Adipose tissue (tissue), 3 donors: ENCODE results near the gene PNMA8C. TPM values are rescaled to one million over a fixed set of nuclear protein-coding genes. Genes with fewer than 3 reads are reported as not detected.
"Not testable (repeated sequence)": the region's sequence is repeated elsewhere in the genome, so short reads cannot be mapped to it uniquely, and the experiment has no call there.

Experiments
- H3K27ac ChIP-seq: one replicate; pipeline ENCODE4 v1.5.1; 2013; ENCODE audit warnings: low read depth, low read length
- WGBS, 3 donors: extraction: QIAGEN DNeasy Blood & Tissue Kit; methylation state at CpG; one replicate each; pipeline ENCODE4 v1.1.7; 2013; 5-methylcytosine and 5-hydroxymethylcytosine counted together
- polyA plus RNA-seq, 3 donors: library from polyadenylated mRNA; stranded (reverse); fragments of 200-250 nt; gene quantifications; one replicate each; pipeline ENCODE4 v1.2.3, GENCODE V29; 2013
- donor health status: healthy with polysubstance abuse.
- donor health status: Bipolar disorder and iron deficiency.
- donor health status: healthy.

PNMA8C gene
- polyA plus RNA-seq, 3 donors = 0.03 TPM; not detected in 2

DNA sequence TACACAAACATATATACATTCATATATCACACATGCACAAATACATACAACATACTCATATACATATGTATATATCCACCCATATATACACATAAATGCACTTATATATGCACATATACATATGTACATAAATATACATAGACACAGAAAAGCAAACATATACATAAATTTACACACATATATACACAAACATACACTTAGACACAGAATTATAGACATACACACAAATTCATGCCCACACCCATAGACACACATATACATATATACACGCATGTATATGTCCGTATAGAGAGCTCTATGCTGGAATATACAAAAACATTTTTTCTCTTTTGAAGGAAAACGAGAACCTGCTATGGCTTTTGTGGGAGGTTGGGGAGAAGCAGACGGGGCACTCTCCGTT lies 22.0 kb upstream of the PNMA8C start:
- H3K27ac ChIP-seq = no peak overlapping the region
- 81 to 83% (median 83%) methylated on average over 5 of the region's 5 CpGs for WGBS, 3 donors

DNA sequence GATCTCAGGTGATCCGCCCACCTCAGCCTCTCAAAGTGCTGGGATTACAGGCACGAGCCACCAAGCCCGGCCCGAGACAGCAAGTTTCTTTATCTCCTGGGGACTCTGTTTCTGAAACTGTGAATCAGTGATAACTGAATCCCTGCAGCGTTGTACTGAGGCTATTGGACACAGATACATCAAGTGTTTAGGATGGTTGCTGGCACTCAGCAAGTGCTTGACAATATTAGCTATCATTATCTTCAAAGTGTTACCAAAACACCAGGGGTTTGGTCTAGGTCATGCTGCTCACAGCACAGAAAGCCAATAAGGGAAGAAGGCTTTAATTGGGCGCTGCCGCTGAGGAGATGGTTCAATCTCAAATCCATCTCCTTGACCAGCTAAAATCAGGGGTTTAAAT lies 20.5 kb upstream of the PNMA8C start:
- 58 to 67% (median 59%) methylated on average over 7 of the region's 7 CpGs for WGBS, 3 donors
- no peak overlapping the region for H3K27ac ChIP-seq

DNA sequence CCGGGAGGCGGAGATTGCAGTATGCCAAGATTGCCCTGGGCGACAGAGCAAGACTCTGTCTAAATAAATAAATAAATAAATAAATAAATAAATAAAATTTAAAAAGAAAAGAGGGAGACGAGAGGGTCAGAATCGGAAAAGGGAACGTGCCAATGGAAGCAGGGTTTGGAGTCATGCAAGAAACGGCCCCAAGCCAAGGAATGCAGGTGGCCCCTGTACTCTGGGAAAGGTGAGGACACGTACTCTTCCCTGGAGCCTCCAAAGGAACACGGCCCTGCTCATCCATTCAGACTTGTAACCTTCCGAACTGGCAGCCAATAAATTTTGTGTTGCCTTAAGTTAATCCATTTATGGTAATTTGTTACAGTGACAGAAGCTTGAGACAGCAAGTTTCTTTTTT lies 19.9 kb upstream of the PNMA8C start:
- no peak overlapping the region for H3K27ac ChIP-seq
- WGBS, 3 donors = 88 to 96% (median 90%) methylated on average over 10 of the region's 10 CpGs

DNA sequence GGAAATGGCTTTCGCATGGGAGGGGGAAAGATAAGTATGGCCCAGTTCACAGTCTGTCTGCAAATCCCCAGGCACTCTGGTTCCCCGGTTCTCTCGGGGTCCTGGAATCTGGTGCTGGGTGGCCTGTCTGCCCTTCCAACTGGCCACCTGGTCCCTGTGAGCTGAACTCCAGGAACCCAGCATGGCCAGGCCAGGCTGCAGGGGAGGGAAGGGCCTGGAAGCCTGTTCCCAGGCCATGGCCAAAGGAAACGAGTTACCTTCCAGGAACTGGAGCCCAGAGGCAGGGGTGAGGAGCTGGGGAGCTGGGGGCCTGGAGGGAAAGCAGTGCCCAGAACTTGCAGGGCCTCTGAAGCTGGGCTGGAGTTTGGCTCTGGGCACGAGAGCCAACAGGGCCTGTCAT lies 19.1 kb upstream of the PNMA8C start:
- H3K27ac ChIP-seq = no peak overlapping the region
- 42 to 78% (median 45%) methylated on average over 5 of the region's 5 CpGs for WGBS, 3 donors

DNA sequence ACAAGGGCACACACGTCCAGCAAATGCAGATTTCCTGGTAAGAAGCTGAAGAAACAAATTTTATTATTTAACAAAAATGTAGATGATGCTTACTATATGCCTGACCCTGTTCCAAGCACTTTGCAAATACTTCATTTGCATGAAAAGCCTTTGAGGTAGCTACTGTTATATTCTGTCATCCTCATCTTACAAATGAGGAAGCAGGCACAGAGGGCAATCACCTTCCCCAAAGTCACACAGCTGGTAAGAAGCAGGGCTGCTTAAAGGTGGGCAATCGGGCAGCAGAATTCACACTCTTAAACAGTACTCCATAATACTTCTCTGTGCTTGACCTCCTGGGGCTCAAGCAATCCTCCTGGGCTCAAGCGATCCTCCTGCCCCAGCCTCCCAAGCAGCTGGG lies 18.3 kb upstream of the PNMA8C start:
- no peak overlapping the region for H3K27ac ChIP-seq
- 52 to 53% (median 52%) methylated on average over 3 of the region's 3 CpGs for WGBS, 3 donors

DNA sequence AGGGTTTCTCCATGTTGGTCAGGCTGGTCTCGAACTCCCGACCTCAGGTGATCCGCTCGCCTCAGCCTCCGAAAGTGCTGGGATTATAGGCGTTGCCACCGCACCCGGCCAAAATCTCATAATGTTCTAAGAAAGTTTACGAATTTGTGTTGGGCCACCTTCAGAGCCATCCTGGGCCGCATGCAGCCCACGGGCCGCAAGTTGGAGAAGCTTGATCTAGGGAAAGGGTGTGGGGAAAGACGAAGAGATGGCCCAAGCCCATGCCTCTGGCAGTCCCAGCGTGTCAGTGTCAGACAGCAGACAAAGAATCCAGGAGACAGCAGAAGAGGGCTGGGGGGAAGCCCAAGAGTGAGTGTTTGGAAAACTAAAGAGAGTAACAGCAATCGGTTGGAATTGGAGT lies 17.3 kb upstream of the PNMA8C start:
- WGBS, 3 donors = 87 to 93% (median 90%) methylated on average over 12 to 15 of the region's 15 CpGs
- H3K27ac ChIP-seq = no peak overlapping the region

DNA sequence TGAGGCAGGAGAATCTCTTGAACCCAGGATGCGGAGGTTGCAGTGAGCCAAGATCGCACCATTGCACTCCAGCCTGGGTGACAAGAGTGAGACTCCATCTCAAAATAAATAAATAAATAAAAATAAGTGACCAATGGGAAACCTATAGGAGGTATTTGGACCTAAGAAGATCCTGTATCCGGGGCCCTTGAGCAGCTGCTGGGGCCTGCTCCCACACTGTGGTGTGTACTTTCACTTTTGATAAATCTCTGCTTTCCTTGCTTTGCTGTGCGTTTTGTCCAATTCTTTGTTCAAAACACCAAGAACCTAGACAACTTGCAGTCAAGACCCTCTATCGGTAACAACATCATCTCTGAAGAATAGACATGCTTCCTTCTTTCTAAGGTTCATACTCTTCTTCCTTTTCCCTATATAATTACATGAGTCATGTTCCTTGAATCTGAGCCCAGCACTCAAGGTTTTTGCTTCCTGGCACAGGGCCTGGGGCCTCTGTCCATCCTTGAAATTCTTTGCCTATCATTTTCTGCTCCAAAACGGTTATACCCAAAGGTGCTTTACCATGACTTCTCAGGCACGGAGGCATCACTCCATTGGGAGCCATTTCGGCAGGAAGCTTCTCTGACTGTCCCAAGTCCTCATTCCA lies 14.2 kb upstream of the PNMA8C start:
- WGBS, 3 donors = 46 to 53% (median 47%) methylated on average over 8 of the region's 8 CpGs
- no peak overlapping the region for H3K27ac ChIP-seq

DNA sequence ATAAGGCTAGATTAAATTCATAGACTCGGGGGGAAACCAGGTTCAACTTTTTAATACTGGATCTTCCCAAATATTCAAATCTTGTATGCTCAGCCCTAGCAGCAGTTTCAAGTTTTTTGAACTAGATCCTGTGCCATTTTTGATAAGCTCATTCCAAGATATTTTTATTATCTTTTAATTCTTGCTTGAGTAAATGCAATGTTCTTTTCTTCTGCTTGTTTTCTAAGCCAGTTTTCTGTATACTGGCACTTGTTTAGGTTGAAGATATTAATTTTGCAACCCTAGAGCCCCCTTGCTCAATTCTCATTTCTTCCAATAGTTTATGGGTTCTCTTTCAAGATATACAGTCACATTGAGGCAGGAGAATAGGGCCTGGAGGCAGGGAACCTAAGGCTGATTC lies 13.1 kb upstream of the PNMA8C start:
- H3K27ac ChIP-seq = no peak overlapping the region
- WGBS, 3 donors = 9 to 64% (median 50%) methylated on average over 1 of the region's 1 CpG

DNA sequence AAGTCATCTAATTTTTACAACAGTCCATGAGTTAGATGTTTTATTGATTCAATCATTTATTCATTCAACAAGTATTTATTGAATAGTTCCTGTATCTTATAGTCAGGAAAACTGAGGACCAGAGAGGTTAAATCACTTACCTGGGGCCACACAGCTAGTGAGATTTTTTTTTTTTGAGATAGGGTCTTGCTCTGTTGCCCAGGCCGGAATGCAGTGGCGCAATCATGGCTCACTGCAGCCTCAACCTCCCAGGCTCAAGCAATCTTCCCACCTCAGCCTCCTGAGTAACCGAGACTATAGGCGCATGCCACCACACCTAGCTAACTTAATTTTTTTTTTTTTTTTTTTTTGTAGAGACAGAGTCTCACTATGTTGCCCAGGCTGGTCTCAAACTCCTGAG lies 7.0 kb upstream of the PNMA8C start:
- WGBS, 3 donors = 96 to 100% (median 97%) methylated on average over 4 of the region's 4 CpGs
- not testable (repeated sequence) for H3K27ac ChIP-seq

DNA sequence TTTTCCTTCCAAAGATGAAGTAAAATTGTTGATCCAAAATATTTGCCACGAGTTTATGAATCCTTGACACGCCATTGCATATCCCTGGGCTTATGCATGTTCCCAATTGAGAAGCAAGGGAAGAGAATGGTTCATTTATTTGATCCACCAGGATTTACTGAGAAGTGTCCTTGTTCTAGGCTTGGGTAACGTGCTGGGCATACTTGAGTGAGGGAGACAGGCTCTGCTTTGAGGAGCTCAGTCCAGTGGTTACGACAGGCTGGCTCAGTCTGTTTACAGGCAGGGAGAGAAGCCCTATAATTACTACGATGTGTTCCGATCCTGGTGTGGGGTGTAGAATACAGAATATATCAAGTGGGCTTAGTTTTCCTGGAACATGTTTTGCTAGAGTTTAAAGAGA lies 6.3 kb upstream of the PNMA8C start:
- 52 to 62% (median 59%) methylated on average over 6 of the region's 6 CpGs for WGBS, 3 donors
- H3K27ac ChIP-seq = no peak overlapping the region

DNA sequence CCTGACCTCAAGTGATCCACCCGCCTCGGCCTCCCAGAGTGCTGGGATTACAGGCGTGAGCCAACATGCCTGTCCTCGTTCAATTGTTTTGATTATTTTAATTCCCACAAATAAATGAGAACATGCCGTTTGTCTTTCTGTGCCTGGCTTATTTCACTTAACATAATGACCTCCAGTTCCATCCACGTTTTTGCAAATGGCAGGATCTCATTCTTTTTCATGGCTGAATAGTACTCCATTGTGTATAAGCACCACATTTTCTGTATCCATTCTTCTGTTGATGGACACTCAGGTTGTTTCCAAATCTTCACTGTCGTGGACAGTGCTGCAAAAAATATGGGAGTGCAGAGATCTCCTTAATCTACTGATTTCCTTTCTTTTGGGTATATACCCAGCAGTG lies 4.7 kb upstream of the PNMA8C start:
- not testable (repeated sequence) for H3K27ac ChIP-seq
- WGBS, 3 donors = 70 to 75% (median 74%) methylated on average over 7 of the region's 7 CpGs

DNA sequence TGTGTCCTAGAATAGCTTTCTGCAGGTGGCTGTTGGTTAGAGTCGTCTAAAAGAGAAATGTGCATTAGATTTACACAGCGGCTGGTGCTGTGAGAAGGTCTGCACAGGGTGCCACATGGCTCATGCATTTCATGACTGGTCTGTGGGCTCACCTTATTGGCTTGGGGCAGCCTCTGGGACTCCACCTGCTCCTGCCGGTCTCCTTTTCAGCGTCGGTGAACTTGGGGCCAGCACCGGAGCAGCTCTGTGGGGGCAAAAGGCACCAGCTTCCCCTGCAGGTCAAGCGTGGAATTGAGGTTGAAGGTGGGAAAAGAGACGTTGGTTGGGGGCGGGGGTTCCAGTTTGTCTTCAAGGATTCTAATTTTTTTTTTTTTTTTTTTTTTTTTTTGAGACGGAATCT lies 3.1 kb upstream of the PNMA8C start:
- WGBS, 3 donors = 17 to 56% (median 51%) methylated on average over 10 of the region's 10 CpGs
- H3K27ac ChIP-seq = no peak overlapping the region

DNA sequence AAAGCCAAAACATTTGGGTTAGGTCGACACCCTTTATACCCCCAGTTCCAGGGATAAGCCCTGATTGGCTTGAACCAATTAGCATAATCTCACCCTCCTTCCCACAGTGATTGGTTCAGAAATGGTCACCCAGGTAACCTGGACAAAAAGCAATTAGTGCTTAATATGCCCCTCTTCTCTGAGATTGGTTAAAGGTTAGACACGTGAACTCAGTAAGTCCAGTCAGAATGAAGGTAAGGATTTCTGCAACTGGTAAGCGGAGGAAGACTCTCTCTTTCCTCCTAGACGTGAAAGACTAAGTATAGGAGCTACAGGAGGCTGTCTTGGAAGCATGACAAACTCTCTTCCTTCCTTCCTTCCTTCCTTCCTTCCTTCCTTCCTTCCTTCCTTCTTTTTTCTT lies 1.3 kb upstream of the PNMA8C start:
- 70 to 75% (median 71%) methylated on average over 4 of the region's 4 CpGs for WGBS, 3 donors
- H3K27ac ChIP-seq = no peak overlapping the region

DNA sequence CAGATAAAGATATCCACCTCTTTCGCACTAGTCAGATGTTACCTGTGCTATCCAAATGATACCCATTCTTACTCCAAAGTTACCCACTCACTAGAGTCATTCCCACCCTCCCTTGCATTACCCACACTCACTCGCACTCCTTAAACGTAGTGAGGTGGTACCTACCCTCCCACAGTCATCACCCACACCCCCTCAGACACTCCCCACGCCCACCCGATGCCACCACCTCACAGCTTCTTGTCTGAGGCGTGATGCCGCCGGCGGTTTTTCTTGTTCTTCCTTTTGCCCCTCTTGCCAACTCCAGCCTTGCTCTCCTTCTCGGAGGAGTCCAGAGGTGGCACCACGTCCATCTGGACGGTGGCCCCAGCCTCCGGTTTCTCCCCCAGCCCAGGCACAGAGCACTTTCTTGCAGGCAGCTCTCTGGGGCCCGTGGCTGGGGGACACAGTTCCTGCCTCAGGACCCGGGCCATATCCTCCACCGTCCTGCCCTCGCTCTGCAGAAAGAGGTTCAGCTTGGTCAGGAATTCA lies 1.2 kb downstream of the PNMA8C start:
- WGBS, 3 donors = 82 to 88% (median 83%) methylated on average over 17 of the region's 17 CpGs

DNA sequence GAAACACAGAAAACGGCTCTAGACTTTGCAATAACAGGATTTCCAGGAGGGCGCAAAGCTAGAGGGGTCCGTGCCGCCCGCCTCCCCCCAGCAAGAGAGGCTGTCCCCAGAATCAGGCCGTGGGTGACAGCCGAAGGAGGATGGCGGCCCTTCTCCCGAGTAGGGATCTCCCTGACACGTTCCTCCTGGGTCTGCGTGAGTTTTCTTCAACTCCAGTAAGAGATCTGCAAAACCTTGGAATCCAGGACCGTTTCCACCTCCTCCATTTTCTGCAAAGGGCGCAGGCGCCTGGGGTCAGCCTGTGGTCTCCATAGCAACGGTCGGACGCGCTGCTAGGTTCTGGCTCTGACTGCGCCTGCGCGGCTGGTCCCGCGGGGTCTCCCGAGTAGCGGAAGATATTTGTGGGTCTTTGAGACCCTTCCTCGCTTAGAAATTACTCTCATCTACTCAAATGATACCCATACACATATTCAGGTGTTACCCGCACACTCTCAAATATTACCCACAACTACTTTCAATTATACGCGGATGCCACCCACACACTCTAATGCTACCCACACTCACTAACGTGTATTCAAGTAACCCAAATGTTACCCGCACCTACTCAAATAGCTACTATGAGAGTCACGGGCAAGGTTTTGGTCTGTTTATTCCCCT lies 2.1 kb downstream of the PNMA8C start:
- 1 to 3% (median 2%) methylated on average over 32 of the region's 32 CpGs for WGBS, 3 donors
- no peak overlapping the region for H3K27ac ChIP-seq

More for the DNA sequence above, 1.2 kb downstream of the PNMA8C start:
- H3K27ac ChIP-seq = no peak overlapping the region

DNA sequence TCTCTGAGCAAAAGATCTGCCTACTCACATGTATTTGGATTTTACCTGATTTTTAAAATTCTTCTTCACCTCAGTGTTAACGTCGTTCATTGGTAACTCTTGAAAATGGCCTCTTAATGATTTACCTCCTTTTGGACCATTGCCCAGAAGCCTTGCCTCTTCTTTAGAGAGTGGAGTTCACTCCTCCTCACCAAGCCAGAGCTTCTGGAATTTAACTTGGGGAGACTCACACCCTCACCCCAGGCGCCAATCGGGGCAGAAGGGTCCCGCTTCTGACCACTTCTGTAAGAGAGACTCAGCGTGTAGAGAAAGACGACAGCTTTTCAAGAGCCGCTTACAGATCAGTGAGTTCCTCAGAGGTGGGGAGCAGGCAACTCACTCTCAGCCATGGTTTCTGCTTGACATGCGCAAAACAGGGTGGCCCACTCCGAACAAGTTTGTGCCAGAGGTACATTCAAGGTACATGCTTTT lies 2.7 kb downstream of the PNMA8C start:
- no peak overlapping the region for H3K27ac ChIP-seq
- 2 to 15% (median 2%) methylated on average over 10 of the region's 10 CpGs for WGBS, 3 donors

DNA sequence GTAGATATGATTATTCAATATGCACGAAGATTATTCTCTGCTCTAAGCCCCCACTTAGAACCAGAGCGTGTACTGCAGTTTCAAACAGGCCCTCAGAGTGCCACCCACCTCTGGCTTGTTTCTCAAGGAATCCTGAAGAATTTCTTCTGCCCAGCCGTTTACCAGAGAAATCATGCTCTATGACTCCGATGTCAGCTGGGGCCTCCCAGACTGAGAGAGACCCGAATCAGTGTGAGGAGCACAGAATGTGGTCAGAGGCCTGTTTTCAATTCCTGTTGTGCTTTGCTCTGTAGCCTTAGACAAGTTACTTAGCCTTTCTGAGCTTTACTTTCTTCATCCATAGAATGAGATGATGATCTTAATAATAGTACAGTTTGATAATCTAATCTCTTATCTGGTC lies 5.5 kb downstream of the PNMA8C start:
- no peak overlapping the region for H3K27ac ChIP-seq
- 66 to 88% (median 75%) methylated on average over 5 of the region's 5 CpGs for WGBS, 3 donors

DNA sequence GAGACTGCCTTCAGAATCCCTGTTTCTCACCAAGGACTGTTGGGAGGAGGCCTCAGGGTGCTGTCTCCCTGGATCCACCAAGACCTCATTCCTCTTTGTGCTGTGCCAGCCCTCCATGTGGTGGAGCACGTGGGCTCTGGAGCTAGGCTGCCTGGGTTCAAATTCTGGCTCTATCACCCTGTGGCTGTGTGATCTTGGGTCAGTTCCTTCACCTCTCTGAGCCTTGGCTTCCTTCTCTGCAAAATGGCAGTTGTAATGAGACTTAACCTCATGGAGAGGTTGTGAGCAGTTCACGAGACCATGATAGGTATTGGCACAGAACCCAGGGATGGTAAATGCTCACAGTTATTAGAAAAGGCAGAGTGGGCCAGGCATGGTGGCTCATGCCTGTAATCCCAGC lies 6.4 kb downstream of the PNMA8C start:
- WGBS, 3 donors = 73 to 84% (median 81%) methylated on average over 2 of the region's 2 CpGs

DNA sequence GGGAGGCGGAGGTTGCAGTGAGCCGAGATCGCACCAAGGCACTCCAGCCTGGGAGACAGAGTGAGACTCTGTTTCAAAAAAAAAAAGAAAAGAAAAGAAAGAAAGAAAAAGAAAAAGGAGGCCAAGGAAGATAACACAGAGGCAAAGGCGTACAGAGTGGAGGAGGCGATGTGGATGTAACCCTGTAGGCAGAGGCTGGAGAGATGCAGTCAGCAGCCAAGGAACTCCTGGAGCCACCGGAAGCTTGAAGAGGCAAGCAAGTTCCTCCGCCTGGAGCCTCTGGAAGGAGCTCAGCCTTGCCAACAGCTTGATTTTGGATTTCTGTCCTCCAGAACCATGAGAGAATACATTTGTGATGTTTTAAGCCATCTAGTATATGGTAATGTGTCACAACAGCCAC lies 8.7 kb downstream of the PNMA8C start:
- WGBS, 3 donors = 75 to 80% (median 76%) methylated on average over 7 of the region's 7 CpGs
- H3K27ac ChIP-seq = no peak overlapping the region

More for the DNA sequence above, 6.4 kb downstream of the PNMA8C start:
- H3K27ac ChIP-seq = no peak overlapping the region
